ENCODE data around the gene PAH. TPM values are rescaled to one million over a fixed set of nuclear protein-coding genes. Genes with fewer than 3 reads are reported as not detected.

Gene PAH
- polyA plus RNA-seq (2013, experiment 1 of 2; ENCODE audit: insufficient read length) = not detected
- not detected for polyA plus RNA-seq (2013, experiment 2 of 2; ENCODE audit: insufficient read length)

DNA sequence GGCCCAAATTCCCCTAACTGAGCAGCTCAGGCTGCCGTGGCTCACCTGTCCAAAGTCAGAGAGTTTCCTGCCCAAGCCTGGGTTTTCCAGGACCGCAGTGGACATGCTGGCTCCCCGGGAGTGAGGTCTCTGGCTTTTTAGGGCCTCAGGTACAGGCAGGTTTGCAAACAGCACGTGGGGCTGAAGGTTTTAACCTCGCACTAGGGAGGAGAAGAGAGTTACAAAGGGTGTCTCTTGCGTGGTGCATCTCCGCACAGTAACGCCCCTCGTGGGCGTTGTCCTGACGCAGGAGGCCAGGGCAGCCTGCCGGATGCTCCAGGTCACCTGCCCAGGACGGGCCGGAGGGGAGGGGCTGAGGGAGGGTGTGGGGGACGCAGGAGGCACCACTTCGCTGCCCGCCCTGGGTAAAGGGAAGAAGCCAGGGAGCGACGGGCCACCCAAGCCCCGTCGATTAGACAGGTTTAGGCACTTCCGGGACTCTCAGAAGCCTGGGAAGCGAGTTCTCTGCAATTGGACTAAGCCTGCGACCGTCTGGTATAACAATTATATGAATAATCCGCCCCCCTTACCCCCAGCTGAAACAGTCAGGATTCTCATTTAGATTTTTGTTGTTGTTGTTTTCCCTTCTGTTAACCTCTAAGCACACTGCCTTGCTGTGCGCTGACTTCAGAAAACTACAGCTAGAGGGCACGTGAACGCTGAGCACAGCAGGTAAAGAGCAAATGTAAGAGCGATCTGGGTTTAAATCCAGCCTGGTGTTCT is at the start of gene PAH:
Gene PAH, minus strand, starts transcription at position 219 of the 762 bp plus-strand sequence. Its CDS starts 114 bp downstream, at position 105.
- no peak for DNase-seq

DNA sequence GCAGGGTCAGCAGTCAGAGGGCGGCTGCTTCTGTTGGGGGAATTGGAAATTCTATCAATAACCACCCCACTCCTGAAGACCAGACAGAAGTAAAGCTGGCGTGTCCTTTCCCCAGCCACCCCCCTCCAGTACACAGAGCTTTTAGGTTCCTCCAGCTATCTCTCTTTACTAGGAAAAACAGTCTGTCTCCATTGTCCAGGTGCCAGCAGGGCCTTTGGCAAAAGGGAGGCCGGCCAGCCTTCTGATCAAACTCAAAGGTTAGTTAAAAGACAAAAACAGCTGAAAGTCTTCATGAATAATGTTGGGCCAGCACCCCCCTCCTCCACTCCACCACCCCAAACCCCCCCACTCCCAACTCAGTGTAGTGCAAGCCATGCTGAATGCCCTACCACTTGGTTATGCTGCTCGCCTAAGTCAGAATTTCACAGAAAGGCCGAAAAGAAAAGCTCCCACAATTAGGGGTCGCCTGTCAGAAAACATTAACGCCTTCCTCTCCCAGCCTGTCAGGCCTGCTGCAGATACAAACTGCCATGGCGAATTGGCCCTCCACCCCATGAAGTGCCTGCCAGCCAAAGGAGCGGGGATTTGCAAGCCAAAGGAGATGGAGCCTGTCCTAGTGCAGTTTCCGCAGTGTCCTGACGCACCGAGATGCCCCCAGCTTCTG is 49.3 kb upstream of the PAH start:
- DNase-seq = no peak

DNA sequence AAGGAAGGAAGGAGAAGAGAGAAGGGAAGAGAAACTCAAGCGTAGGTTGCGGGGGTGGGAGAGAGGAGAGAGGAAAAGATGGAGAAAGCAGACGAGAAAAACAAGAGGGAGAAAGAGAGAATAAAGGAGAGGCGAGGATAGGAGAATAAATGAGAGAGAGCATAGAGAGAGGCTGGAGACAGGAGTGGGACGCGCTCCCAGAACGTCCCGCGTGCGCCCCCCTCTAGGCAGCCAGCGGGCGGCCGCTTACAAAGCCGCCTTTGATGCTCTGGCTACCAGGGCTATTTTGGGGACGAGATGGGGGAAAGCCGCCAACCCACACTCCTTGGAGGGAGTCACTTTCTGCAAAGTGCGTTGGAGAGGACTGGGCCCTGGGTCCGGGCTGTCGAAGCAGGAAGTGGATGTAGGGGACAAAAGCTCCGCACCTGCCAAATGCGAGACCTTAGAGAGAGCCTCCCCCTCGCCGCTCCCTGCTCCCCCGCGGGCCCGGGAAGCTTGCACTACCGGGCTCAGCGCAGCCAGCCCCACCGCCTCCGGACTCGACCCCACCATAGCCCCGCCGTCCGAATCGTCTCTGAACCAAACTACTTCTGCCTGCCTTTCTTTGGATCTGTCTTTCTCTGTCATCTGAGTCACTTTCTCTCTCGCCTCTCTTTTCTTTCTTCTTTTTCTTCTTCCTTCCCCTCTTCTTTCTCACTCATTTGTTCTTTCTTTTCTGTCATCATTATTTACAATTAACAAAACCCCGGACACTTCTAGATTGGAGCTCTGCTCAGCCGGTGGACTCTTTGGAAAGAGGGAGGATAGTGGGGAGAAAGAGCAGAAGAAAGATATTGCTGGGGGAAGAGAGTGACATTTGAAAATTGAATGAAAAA is 48.5 kb upstream of the PAH start:
- DNase-seq = no peak

DNA sequence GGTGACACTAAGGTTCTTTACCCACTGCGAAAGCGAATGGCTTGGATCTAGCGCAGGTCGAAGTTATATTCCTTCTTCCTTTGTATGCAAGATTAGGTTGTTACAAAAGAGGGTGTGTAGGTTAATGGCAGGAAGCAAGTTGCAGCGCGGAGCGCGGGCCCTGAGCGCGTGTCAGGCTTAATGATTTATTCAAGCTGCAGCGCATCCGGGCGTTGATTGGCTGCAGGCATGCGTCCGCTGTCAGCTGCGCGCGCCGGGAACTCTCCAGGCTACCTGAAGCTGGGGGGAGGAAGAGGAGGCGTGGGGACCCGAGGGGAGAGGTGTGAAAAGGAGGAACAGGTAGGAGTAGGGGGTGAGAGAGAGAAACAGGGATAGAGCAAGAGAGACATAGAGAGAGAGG is 47.8 kb upstream of the PAH start:
- DNase-seq = no peak

DNA sequence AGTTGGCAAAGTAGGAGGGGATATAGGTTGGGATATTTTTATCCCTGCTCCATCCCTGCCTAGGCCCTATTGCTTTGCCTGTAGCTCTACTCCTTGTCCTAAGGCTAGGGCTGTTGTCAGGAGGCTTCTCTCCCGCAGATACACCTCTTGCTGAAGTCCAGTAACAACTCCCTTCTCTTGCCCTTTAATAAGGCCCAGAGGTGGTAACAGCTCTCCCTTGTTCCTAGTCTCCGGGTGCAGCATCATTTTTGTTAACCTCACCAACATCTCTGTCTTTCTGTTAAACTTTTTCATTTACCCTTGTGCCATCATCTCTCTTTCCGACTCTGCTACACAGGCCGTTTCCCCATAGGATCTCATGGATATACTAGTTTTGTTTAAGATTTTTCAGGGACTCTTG is 46.8 kb upstream of the PAH start:
- DNase-seq = no peak

DNA sequence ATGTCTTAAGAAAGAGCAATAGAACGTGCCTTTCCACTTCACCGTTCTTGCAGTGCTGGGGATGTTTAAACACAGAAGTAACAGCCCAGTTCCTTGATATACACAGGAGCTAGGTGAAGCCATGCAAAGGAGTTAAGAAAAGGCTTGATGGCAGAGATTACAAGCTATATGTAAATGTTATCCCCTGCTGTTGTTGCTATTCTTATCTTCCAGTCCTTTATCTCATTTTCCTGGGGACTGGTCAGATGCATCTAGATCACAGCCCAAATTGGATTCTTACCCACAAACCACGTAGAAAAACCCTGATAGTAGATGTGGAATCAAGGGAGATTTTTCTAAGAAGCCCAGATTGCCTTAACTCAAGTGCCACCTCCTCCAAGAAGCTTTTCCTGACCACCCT is 45.9 kb upstream of the PAH start:
- no peak for DNase-seq

DNA sequence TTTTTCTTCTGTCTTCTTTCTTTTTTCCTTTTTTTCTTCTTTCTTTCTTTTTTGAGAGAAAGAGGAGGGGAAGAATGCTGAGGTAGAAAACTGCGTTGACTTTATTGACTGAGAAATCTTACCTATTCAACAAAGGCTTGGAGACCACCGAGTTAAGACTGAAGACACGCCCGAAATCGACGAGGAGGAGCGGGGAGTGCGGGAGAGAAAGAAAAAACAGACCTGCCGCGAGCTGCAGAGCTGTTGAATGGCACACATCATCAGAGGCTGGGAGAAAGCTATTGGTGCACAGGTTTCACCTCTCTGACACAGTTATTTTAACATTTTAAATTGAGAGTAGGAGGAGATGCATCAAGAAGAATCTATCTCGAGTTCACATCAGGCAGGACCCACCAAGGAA is 45.5 kb upstream of the PAH start:
- DNase-seq = no peak

DNA sequence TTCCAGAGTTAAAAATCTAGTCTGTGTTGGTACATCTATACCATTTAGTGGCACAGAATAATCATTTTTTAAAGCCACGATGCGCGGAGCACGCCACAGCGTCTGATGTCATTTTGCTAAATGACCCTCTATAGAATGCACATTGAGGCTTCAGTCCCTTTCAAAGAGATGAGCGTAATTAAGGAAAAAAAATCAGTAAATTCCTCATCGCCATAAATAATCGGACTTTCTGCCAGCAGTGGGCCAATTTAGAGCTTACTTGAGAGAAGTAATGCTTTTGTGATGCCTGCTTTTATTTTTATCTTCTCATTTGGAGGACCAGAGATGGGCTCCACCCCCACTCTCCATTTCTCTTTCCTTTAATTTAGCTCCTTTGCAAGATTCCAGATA is 44.4 kb upstream of the PAH start:
- no peak for DNase-seq

DNA sequence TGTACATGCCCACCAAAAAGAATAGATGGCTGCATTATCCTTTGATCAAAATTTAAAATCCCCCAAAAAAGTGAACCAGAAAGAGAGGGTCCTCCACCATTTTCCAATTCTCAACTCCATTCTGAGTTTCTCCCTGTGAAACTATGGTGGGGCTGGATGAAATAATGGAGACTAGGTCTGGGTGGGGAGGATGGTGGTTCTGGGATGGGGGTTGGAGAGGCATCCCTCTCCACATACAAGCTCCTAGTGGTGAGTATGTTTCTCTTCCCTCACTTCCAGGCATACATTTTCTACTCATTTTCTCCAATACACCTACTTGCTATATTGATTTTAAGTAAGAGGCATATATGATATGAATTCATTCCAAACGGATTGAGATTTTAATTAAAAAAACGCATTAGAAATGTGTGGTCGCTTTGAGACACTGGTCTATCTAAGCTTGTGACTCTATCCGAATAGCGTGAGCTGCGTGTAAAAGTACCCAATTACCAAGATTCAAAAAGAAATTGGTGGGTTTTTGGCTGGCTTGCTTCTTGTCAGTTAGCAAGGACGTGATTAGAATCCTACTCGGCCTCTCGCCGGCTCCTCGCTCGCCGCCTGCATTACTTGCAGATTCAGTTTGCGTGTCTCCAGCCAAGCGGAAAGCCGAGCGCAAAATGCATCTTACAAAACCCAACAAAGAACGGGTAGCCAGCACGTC is 43.9 kb upstream of the PAH start:
- DNase-seq = no peak

DNA sequence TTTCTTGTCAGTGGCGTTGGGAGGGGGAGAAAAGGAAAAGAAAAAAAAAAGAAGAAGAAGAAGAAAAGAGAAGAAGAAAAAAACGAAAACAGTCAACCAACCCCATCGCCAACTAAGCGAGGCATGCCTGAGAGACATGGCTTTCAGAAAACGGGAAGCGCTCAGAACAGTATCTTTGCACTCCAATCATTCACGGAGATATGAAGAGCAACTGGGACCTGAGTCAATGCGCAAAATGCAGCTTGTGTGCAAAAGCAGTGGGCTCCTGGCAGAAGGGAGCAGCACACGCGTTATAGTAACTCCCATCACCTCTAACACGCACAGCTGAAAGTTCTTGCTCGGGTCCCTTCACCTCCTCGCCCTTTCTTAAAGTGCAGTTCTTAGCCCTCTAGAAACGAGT is 42.3 kb upstream of the PAH start:
- no peak for DNase-seq

DNA sequence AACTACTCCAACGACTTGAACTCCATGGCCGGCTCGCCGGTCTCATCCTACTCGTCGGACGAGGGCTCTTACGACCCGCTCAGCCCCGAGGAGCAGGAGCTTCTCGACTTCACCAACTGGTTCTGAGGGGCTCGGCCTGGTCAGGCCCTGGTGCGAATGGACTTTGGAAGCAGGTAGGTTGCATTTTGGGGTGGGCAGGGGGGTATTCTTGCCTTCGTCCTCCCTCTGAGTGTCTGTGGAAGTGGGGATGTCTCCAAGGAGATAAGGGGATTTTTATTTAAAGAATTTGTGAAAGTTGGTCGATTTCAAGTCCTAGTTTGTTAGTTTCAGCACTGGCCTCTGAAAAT is 41.8 kb upstream of the PAH start:
- no peak for DNase-seq

DNA sequence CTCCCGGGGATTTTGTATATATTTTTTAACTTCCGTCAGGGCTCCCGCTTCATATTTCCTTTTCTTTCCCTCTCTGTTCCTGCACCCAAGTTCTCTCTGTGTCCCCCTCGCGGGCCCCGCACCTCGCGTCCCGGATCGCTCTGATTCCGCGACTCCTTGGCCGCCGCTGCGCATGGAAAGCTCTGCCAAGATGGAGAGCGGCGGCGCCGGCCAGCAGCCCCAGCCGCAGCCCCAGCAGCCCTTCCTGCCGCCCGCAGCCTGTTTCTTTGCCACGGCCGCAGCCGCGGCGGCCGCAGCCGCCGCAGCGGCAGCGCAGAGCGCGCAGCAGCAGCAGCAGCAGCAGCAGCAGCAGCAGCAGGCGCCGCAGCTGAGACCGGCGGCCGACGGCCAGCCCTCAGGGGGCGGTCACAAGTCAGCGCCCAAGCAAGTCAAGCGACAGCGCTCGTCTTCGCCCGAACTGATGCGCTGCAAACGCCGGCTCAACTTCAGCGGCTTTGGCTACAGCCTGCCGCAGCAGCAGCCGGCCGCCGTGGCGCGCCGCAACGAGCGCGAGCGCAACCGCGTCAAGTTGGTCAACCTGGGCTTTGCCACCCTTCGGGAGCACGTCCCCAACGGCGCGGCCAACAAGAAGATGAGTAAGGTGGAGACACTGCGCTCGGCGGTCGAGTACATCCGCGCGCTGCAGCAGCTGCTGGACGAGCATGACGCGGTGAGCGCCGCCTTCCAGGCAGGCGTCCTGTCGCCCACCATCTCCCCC is 41.2 kb upstream of the PAH start:
- DNase-seq = peak; percentile 50

DNA sequence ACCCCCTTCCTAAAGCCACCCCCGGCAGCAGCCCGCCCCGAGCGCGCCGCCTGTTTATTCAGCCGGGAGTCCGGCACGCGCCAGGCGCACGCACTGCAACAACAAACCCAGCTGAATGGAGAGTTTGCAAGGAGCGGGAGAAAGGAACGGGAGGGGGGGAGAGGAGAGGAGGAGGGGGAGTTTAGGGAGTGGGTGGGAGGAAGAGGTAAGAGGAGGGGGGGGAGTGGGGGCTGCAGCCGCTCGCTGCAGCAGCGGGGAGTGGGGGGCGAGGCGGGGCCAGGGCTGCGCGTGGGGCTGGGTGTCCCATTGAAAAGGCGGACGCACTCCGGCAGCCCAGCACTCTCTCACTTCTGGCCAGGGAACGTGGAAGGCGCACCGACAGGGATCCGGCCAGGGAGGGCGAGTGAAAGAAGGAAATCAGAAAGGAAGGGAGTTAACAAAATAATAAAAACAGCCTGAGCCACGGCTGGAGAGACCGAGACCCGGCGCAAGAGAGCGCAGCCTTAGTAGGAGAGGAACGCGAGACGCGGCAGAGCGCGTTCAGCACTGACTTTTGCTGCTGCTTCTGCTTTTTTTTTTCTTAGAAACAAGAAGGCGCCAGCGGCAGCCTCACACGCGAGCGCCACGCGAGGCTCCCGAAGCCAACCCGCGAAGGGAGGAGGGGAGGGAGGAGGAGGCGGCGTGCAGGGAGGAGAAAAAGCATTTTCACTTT is 40.5 kb upstream of the PAH start, which contains the start of gene ASCL1:
Gene ASCL1, plus strand, starts transcription at position 336 of the 712 bp plus-strand sequence. CDS start 571 bp downstream, outside the sequence.
- peak; percentile 20 for DNase-seq

DNA sequence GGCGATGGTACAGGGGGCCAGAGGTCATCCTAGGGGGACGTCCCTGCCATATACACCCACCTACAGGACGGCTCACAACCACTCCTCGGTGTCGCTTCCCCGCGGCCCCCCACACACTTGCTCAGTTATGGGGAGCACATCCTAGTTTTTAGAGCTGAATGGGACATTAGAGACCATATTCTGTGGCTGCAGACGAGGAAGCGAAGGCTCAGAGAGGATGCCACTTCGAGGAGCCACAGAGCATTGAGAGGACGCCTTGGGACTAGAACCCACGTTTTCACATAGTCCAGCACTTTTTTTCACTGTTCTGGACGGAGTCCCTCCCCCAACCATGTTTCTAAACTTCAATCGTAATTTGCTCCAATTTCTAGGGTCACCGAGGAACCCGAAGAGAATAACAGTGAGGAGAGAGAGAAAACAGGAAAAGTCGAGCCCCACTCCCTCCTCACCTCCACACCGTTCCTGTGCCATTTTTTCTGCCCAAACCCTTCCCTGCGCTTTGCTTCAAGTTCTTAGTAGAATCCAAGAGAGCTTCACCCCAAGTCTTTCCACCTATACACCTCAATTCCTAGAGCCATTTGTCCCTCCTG is 39.8 kb upstream of the PAH start:
- no peak for DNase-seq

DNA sequence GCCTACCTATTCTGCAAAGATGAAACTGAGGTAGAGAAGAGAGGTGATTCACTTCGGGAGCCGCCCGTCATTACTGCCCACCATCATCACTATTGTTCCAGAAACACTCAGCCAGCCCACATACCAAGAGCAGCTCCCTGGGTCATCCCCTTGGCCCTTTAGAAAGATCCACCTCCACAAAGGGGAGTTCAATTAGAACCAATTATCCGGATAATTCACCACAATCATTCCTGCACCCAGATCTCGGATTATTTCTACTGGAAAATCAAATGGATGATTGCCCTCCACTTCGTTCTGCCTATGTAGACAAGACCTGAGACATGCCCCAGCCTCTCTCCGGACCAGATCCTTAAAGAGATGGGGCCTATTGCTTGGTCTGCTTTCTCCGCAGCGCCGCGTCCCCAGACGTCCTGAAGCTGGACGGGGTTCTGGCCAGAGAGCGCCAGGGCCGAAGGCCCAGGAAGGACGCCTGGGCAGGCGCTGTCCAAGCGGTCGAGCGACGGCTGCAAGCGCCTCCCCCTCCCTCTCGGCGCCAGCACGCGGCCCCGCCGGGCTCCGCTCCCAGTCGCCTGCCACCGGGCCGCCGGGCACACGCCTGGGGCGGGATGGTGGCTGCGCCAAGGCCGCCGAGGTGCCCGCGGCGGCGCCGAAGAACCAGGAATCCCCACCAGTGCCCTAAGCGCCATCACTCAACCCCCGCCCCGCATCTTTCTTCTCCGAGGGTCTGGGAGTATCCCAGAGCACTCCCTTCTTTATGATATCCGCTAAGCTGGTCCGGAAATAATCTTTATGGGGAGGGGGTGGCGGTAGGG is 39.1 kb upstream of the PAH start:
- DNase-seq = no peak

DNA sequence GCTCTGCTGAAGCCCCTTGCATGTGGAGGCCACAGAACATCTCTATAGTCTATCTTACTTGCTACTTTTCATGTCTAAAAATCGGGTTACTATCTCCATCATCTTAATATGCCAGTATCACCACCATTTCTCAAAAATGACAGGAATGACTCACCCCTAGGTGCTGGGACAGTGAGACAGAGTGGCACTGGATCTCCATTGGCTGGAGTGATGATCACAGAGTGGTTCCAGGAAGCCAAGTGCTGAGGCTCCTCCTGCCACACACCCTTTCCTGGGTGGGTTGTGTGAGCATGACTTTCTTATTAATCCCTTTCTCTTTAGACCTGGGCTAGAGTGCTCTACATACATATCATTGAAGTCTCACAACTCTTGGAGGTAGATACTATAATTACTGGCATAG is 37.1 kb upstream of the PAH start:
- no peak for DNase-seq

DNA sequence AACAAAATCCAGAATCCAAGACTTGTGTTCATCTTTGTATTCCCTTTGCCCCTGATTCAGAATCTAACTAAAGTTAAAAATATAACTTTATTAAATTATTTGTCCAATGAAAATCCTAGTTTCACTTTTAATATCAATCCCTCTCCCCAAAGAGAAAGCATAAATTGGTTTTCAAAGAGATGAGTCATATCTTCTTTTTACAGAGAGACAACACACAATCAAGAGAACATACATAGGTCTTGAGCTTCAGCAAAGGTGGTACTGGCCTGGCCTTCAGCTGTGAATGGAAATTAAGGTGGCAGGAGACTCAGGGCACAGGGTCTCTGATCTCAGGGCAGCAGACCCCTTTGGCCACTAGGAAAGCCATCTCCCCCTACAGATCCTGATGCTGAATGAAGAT is 36.2 kb upstream of the PAH start:
- no peak for DNase-seq

DNA sequence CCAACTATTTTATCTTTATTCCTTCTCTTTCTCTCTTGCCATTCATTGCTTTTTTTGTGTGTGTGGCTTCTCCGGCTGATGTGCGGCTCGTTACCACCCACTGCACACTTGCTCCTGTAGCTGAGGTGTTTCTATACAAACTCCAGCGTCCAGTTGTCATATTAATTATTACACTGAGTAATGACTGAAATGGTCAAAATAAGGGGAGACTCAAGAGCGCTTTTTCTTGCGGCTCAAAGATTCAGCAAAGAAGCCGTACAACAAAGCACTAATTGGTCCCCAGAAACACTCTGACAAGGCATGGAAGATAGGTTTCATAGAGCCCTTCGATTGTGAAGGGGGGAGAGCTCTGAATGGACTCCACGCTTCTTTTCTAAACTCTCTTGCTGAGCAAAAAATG is 34.8 kb upstream of the PAH start:
- DNase-seq = no peak

DNA sequence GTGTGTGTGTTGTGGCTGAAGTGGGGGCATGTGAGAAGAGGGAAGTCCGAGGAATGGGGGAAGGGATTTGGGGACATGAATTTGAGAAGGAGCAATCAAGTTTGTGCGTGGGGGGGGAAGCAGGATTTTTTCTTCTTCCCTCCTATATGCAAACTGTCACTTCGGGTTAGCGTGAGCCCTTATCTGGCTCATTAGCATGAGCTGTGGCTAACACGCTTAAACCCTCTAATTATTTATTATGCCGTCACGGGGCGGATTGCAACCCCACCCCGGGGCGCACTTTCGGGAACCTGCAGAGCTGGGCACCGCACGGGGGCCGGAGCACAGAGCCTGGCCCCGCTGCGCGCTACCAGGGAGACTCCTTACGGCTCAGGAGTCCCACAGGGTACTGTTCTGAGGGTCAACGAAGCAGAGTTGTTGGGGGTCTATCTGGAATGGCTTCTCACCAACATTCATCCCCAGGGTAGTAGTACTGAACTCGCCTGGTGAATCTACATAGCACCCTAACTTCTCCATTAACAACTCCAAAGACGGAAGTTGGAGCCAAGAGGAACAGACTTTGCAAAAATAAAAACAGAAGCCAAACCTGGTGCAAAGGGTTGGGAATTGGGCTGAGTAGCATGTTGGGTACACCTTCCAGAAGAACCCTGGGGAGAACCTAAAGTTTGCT is 34.0 kb upstream of the PAH start:
- no peak for DNase-seq

All from fibroblast of skin of back (primary cell).